ENCODE data around the gene GCNT2.
"Not testable (repeated sequence)": the region's sequence is repeated elsewhere in the genome, so short reads cannot be mapped to it uniquely, and the experiment has no call there.

GCNT2 gene

DNA sequence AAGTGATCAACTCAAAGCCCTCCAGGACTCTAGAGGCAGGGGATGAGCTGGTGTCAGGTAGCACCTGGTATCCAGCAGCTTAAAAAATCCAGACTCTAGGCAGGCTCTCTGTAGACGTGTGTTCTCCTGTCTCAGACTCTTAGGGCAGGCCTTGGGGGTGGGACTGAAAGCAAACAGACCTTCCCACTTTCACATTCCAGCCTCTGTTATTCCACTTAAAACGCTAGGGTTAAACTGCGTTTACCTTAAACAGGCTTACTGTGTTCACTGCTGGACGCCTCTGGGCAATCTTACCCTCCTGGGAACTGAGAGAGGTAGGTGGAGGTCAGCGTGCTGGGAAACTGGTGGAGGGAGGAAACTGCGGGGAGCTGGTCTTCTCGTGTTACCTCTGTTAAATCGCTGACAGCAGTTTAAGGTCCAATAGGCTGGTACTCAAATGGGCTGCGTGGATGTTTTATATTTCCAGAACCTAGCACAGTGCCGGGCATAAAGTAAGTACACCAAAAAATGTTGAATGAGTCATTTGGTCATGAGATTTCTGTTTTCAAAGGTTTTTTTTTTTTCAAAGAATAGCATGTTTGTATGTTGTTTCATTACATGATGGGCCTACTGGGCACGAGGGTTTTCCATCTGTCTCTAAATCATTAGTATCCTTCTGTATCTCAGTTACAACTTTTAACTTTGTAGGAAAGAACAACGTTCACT, at the start of gene GCNT2:
TSS of gene GCNT2 (plus strand) at position 248 of the 705 bp plus-strand sequence. CDS start 7,561 bp downstream, outside the sequence.
- DNase-seq = no peak

- DNase-seq = no peak
Measured at GRCh38 chr6:10472634-10473033, 48.5 kb upstream of the GCNT2 start.

DNA sequence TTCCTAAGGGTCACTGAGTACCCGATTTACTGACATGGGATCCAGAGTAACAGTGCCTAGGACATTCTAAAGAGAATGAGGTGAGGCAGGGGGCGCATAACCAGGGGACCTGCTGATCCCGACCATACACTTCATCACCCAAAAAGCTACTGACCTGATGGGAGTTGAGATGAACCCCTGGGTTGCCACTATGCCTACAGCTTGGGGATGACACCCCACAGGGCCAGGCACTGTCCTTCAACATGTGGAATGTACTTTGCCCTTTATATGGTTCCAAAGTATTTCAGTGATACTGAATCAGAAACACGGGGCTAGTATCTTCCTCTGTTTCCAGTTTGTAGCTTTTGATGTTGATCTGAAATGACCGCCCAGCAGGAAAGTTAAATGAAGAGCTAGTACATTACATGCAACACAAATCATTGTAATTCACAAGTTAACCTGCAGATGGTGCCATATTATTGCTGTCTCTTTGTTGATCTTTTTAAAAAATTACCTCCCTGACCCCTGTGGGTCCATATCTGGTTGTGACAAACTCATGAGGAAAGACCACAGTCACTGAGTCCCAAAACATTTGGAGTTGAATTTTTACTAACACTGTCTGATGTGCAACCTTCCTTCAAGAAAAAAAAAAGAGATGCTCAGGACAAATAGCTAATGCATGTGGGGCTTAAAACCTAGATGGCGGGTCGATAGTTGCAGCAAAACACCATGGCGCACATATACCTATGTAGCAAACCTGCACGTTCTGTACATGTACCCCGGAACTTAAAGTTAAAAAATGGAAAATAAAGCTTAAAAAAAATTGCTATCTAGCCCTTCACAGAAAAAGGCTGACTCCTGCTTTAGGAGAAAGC, 42.7 kb upstream of the GCNT2 start:
- no peak for DNase-seq

GRCh38 chr6:10479939-10480700, 41.0 kb upstream of the GCNT2 start:
- DNase-seq = no peak

- DNase-seq = no peak
Measured at GRCh38 chr6:10481101-10481500, 40.0 kb upstream of the GCNT2 start.

DNA sequence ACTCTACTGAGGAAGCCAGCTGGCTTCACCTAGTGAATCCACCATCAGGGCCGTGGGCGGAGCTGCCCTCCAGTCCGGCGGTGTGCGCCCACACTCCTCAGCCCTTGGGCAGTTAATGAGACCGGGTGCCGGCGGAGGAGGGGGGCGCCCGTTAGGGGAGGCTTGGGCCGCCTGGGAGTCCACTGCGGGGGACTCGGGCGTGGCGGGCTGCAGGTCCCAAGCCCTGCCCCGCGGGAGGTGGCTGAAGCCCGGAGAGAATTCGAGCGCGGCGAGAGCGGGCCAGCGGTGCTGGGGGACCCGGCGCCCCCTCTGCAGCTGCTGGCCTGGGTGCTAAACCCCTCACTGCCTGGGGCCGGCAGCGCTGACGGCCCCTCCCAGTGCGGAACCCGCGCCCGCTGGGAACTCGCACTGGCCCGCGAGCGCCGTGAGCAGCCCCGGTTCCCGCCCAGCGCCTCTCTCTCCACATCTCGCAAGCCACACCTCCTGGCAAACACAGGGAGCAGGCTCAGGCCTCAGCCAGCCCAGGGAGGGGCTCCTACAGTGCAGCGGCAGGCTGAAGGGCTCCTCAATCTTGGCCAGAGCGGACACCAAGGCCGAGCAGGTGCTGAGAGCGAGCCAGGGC, 38.4 kb upstream of the GCNT2 start:
- no peak for DNase-seq

DNA sequence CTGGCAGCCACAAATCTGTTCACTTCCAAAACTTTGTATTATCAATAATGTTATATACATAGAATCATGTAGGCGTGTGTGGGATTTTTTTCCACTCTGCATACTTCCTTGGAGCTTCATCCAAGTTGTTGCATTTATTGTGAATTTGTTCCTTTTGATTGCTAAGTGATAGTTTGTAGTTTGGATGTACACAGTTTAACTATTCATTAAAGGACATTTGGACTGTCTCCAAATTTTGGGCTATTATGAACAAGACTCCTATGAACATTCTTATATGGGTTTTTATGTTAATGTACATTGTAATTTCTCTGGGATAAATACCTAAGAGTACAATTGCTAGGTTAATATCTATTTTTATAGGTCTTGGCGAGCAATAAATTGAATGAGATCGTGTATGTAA, 36.2 kb upstream of the GCNT2 start:
- no peak for DNase-seq

GRCh38 chr6:10485406-10485805, 35.7 kb upstream of the GCNT2 start:
- DNase-seq = no peak

DNA sequence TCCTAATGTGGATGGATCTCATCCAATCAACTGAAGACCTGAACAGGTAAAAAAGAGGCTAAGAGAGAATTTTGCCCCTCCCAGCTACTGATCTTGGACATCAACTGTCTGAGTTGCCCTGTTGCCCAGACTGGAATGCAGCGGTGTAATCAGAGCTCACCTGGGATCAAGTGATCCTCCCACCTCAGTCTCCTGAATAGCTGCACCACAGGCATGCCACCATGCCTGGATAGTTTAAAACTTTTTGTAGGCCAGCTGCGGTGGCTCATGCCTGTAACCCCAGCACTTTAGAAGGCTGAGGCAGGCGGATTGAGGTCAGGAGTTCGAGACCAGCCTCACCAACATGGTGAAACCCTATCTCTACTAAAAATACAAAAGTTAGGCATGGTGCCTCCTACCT, 34.9 kb upstream of the GCNT2 start:
- no peak for DNase-seq

DNA sequence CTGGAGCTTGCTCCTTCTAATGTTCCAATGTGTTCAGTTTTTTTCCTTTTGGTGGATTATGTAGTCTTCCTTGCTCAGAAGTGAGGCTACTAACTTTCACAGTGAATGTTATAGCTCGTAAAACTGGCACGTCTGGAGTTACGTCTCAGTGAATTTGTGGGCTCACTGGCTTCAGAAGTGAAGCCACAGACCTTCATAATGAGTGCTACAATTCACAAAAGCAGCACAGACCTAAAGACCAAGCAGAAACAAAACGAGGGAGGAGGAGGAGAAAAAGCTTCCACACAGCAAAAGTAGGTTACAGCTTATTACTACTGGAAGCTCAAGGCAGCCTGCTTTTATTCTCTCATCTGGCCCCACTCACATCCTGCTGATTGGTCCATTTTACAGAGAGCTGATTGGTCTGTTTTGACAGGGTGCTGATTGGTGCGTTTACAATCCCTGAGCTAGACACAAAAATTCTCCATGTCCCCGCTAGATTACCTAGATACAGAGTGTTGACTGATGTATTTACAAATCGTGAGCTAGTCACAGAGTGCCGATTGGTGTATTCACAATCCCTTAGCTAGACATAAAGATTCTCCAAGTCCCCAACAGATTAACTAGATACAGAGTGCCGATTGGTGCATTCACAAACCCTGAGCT, 34.1 kb upstream of the GCNT2 start:
- not testable (repeated sequence) for DNase-seq

DNA sequence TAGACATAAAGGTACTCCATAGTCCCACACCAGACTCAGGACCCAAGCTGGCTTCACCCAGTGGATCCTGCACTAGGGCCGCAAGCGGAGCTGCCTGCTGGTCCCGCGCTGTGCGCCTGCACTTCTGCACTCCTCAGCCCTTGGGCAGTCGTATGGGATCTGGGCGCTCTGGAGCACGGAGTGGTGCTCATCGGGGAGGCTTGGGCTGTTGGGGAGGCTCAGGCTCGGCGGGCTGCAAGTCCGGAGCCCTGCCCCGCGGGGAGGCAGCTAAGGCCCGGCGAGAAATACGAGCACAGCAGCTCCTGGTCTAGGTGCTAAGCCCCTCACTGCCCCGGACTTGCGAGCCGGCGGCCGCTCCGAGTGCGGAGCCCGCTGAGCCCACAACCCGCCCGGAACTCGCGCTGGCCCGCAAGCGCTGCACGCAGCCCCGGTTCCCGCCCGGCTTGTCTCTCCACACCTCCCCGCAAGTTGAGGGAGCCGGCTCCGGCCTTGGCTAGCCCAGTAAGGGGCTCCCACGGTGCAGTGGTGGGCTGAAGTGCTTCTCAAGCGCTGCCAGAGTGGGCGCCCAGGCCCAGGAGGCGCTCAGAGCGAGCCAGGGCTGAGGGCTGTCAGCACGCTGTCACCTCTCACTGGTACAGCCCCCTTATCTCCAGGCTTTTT, 33.4 kb upstream of the GCNT2 start:
- DNase-seq = no peak

GRCh38 chr6:10491463-10491862, 29.7 kb upstream of the GCNT2 start:
- no peak for DNase-seq

DNA sequence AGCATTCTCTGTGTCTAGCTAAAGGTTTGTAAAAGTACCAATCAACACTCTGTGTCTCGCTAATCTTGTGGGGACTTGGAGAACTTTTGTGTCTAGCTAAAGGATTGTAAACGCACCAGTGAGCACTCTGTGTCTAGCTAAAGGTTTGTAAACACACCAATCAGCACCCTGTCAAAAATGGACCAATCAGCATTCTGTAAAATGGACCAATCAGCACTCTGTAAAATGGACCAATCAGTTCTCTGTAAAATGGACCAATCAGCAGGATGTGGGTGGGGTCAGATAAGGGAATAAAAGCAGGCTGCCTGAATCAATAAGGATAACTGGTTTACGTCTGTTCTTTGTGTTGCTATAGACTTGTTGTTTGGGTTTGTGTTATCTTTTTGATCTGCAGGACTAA, 29.2 kb upstream of the GCNT2 start:
- DNase-seq = not testable (repeated sequence)

DNA sequence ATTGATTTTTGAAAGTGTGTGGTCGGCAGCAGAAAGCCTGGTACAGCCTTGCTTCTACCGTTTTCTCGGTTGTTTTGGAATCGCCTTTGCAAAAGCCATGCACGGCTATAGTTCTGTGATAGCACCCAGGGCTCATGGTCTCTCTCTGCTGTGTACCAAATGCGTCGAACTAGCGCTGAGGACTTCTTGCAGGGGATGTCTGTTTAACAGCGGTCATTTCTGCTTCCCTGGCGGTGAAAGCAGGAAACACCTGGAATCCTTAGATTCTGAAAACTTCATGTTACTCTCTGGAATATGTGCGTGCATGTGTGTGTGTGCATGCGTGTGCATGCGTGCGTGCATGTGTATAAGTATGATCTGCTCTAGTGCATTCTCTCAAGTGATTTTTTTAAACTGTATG, 26.1 kb upstream of the GCNT2 start:
- no peak for DNase-seq

GRCh38 chr6:10505529-10505928, 15.6 kb upstream of the GCNT2 start:
- no peak for DNase-seq

DNA sequence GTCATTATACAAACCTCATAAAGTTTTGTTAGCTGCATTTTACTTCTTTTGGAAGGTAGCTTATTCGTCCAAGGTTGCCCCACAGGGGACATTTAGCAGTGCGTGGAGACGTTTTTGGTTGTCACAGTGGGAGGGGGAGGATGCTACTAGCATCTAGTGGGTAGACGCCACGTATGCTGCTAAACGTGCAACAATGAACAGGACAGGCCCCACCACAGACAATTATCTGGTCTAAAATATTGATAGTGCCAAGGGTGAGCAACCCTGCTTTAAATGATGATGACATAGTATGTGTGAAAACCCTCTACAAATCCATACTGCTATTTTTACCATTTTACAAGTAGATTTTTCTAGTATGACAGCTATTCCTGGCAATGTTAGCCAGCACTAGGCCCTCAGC, 13.9 kb upstream of the GCNT2 start:
- no peak for DNase-seq

- no peak for DNase-seq
Measured at GRCh38 chr6:10507715-10508114, 13.4 kb upstream of the GCNT2 start.

DNA sequence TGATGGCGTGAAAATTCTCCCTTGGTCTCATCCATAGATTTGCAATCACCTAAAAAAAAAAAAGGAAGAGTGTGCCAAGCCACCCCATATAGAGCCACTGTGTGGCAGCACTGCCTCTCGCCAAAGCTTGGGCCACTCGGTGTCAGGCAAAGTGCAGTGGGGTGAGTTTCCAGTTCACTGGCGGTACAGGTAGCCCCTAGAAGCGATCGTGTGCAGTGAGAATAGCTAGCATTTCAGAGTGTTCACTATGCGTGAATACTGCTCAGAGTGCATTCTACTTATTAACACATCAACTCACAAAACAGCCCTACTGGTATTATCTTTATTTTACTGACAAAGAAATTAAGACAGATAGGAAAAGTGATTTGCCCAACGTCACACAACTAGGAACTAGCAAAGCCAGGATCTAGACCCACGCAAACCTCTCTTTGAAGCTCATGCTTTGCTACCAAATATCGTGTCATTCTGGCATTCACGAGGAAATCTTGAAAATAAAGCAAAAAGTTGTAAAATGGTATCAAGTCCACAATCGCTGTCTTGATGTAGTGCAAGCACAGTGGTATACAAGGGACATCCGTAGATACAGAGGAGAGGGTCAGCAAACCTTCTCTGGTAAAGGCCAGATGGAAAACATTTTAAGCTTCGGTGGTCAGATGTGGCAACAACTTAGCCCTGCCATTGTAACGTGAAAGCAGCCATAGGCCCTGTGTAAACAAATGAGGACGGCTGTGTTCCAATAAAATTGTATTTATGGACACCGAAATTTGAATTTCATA, 10.4 kb upstream of the GCNT2 start:
- DNase-seq = no peak

DNA sequence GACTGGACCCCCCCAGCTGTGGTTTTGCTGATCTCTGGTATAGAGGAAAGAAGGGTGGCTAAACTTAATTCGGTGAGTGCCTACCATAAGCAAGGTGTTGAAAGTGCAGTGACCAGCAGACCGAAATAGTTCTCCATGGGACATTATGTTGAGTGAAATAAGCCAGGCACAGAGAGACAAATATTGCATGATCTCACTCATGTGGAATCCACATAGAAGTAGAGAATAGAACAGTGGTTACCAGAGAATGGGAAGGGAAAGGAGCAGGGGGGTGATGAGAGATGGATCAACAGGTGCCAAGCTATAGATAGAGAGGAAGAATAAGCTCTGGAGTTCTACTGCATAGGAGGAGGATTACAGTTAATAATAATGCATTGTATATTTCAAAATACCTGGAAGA, 9.7 kb upstream of the GCNT2 start:
- no peak for DNase-seq

- DNase-seq = no peak
Measured at GRCh38 chr6:10513544-10513943, 7.6 kb upstream of the GCNT2 start.
